GM21576 (cell line): ENCODE measurements around the gene FMC1.
"Not testable (repeated sequence)": the region's sequence is repeated elsewhere in the genome, so short reads cannot be mapped to it uniquely, and the experiment has no call there.

ENCODE experiments used
- ATAC-seq: cut with Tn5 transposase; IDR thresholded peaks from one replicate; pipeline ENCODE4 v1.9.1; 2021; ENCODE audit warnings: mild to moderate bottlenecking, moderate library complexity; ENCODE audit not compliant: unreplicated experiment

Gene FMC1

GRCh38 chr7:139340037-139340807, 915 bp upstream of the FMC1 start:
- peak; percentile 83 for ATAC-seq

GRCh38 chr7:139340808-139341057, 404 bp upstream of the FMC1 start:
- no peak for ATAC-seq

- no peak for ATAC-seq
Observed at GRCh38 chr7:139341776-139342226, 664 bp downstream of the FMC1 start.

GRCh38 chr7:139345042-139345441, 3.9 kb downstream of the FMC1 start:
- ATAC-seq = no peak

GRCh38 chr7:139351027-139351426, 9.9 kb downstream of the FMC1 start:
- ATAC-seq = no peak

- no peak for ATAC-seq
Observed at GRCh38 chr7:139354729-139355128, 13.6 kb downstream of the FMC1 start.

- ATAC-seq = no peak
Observed at GRCh38 chr7:139355320-139355719, 14.2 kb downstream of the FMC1 start.

GRCh38 chr7:139357729-139358506, 16.8 kb downstream of the FMC1 start:
- ATAC-seq = not testable (repeated sequence)

GRCh38 chr7:139358541-139359365, 17.6 kb downstream of the FMC1 start:
- ATAC-seq = peak; percentile 10

GRCh38 chr7:139359366-139360209, 18.5 kb downstream of the FMC1 start, which contains the start of gene LUC7L2:
Gene LUC7L2, plus strand, starts transcription at chr7:139359894. Its CDS starts 368 bp downstream, at chr7:139360262.
- peak; percentile 64 for ATAC-seq

GRCh38 chr7:139360210-139360947, 19.2 kb downstream of the FMC1 start:
- peak; percentile 64 for ATAC-seq

GRCh38 chr7:139360948-139361307, 19.8 kb downstream of the FMC1 start:
- ATAC-seq = no peak

GRCh38 chr7:139361523-139361922, 20.4 kb downstream of the FMC1 start:
- no peak for ATAC-seq

GRCh38 chr7:139362302-139362701, 21.2 kb downstream of the FMC1 start:
- no peak for ATAC-seq

- no peak for ATAC-seq
Observed at GRCh38 chr7:139362981-139363380, 21.8 kb downstream of the FMC1 start.

GRCh38 chr7:139365336-139365735, 24.2 kb downstream of the FMC1 start:
- no peak for ATAC-seq

- no peak for ATAC-seq
Observed at GRCh38 chr7:139366400-139366799, 25.3 kb downstream of the FMC1 start.

GRCh38 chr7:139367438-139368155, 26.5 kb downstream of the FMC1 start:
- ATAC-seq = no peak

GRCh38 chr7:139370301-139370942, 29.3 kb downstream of the FMC1 start:
- no peak for ATAC-seq
